Measurements from ENCODE around the gene MXD1. TPM values are rescaled to one million over a fixed set of nuclear protein-coding genes. Genes with fewer than 3 reads are reported as not detected.
A peak's percentile ranks its signal among the peaks of the same experiment; 100 is the strongest.
"Not testable (repeated sequence)": the region's sequence is repeated elsewhere in the genome, so short reads cannot be mapped to it uniquely, and the experiment has no call there.

MXD1 gene, protein sequence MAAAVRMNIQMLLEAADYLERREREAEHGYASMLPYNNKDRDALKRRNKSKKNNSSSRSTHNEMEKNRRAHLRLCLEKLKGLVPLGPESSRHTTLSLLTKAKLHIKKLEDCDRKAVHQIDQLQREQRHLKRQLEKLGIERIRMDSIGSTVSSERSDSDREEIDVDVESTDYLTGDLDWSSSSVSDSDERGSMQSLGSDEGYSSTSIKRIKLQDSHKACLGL
- total RNA-seq = 10 to 100 TPM in 4 of 5 donors, 1 to 10 TPM in 1; 8.1 to 40.2 (median 26.8) TPM
- polyA plus RNA-seq = 10 to 100 TPM in 1 of 3 donors, 1 to 10 TPM in 2; 9.1 to 16.3 (median 9.3) TPM
- long read RNA-seq, donor 1, full-length matches to known transcripts = 11 of 11 reads
- long read RNA-seq, donor 1, partial matches to known transcripts = 0 of 11 reads
- long read RNA-seq, donor 1, other reads (novel, unspliced or antisense) = 0 of 11 reads
- long read RNA-seq, donor 2, full-length matches to known transcripts = 11 of 11 reads
- long read RNA-seq, donor 2, partial matches to known transcripts = 0 of 11 reads
- long read RNA-seq, donor 2, other reads (novel, unspliced or antisense) = 0 of 11 reads
- long read RNA-seq, donor 3, full-length matches to known transcripts = 2 of 2 reads
- long read RNA-seq, donor 3, partial matches to known transcripts = 0 of 2 reads
- long read RNA-seq, donor 3, other reads (novel, unspliced or antisense) = 0 of 2 reads
- long read RNA-seq, donor 4 = 0 reads
- long read RNA-seq, donor 5, full-length matches to known transcripts = 1 of 1 reads
- long read RNA-seq, donor 5, partial matches to known transcripts = 0 of 1 reads
- long read RNA-seq, donor 5, other reads (novel, unspliced or antisense) = 0 of 1 reads
- long read RNA-seq, donor 6 = 0 reads
- long read RNA-seq, donor 7, full-length matches to known transcripts = 6 of 6 reads
- long read RNA-seq, donor 7, partial matches to known transcripts = 0 of 6 reads
- long read RNA-seq, donor 7, other reads (novel, unspliced or antisense) = 0 of 6 reads
- long read RNA-seq, donor 8, full-length matches to known transcripts = 2 of 2 reads
- long read RNA-seq, donor 8, partial matches to known transcripts = 0 of 2 reads
- long read RNA-seq, donor 8, other reads (novel, unspliced or antisense) = 0 of 2 reads
- long read RNA-seq, donor 9, full-length matches to known transcripts = 1 of 1 reads
- long read RNA-seq, donor 9, partial matches to known transcripts = 0 of 1 reads
- long read RNA-seq, donor 9, other reads (novel, unspliced or antisense) = 0 of 1 reads
- long read RNA-seq, donor 10, full-length matches to known transcripts = 7 of 7 reads
- long read RNA-seq, donor 10, partial matches to known transcripts = 0 of 7 reads
- long read RNA-seq, donor 10, other reads (novel, unspliced or antisense) = 0 of 7 reads

DNA sequence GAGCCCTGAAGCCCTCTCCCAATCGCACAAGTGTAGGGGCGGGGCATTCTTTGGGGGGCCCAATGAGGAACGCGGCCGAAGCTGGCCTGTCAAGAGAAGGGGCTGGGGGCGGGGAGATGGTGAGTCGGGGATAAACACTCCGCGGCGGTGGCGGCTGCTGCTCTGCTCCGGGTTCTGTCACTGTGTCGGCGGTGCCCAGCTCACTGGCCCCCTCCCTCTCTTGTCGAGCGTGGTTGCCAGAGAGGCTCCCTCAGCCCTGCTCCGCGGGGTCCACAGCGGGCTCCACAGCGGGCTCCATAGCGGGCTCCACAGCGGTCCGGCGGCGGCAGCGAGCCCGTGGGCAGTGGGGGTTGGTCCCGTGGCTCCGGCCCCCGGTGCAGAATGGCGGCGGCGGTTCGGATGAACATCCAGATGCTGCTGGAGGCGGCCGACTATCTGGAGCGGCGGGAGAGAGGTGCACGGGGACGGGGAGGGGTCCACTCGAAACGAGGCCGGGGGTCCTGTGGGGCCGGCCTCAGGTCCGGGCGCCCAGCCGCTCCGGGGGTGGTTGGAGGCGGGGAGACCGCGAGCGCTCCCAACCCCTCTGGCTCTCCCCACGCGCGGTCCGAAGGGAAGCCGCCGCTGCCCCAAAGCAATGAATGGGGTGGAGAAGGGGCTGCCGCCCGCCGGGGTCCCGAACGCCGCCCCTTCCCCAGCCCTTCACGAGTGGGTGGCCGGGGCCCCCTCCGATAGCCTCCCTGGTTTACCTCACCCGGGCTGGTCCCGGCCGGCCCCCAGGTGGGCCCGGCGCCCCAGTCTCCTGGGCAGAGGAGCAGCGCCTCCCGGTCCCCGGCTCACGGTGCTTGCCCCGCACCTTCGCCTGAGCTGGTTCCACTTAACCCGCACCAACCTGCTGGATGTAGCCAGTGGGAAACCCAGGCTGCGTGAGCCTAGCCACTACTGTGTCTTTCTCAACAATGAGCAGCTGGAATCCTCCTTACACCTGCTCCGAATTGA is at the start of gene MXD1:
Gene MXD1, plus strand, starts transcription at position 160 of the 996 bp plus-strand sequence. Its CDS starts 222 bp downstream, at position 382.
- Histone ChIP-seq H3K27me3 (no peaks in the 10 kb centered on the region), H3K9me3 (no peaks in the 10 kb centered on the region), H3K4me1 (peaks cover 18 to 65% (median 39%) of the 10 kb centered on the region in 4 donors), H3K4me3 (peak within 1 kb of the TSS; percentile 81 to 93 (median 86)), H3K36me3 (peaks cover 13 to 31% (median 24%) of the 10 kb centered on the region in 4 donors), H3K27ac (peak within 1 kb of the TSS; percentile 95 to 99 (median 98))
- intact Hi-C loops (cut with DNase I; ENCODE audit: low total_unique reads) = loop anchor here (5.0 kb wide), 1 partner anchor 232 kb away; no protein-coding TSS in a partner anchor
- WGBS, 5 donors = 0 to 2% (median 1%) methylated on average over 18 to 81 of the region's 81 CpGs
- peak; percentile 38 to 66 for DNase-seq
- TF ChIP-seq EP300 (IDR thresholded peaks at IDR 0.05) = no peak
- TF ChIP-seq POLR2A (IDR thresholded peaks at IDR 0.05) = peak in 2 of 4 donors; percentile 91 to 94
- TF ChIP-seq POLR2AphosphoS5 (IDR thresholded peaks at IDR 0.05) = peak; percentile 70 to 95 (median 95)

DNA sequence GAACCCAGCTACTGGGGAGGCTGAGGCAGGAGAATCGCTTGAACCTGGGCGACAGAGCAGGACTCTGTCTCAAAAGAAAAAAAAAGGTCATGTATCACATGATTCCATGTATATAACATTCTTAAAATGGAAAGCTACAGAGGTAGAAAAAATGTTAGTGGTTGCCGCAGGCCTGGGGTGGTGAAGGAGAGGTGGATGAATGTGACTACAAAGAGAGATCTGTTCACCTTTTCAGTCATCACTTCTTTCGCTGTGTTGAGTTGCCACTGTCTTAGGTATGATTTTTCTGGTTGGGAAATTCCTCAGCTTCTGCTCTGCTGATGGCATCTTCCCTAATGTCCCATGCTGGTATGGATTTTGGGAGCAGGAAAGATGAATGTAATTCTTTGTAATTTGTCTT is 26.5 kb upstream of the MXD1 start:
- no peak for DNase-seq
- WGBS, 5 donors = 92 to 100% (median 96%) methylated on average over 4 of the region's 4 CpGs
- H3K9me3 ChIP-seq = peaks cover 0 to 5% (median 0%) of the 10 kb centered on the region in 4 donors

DNA sequence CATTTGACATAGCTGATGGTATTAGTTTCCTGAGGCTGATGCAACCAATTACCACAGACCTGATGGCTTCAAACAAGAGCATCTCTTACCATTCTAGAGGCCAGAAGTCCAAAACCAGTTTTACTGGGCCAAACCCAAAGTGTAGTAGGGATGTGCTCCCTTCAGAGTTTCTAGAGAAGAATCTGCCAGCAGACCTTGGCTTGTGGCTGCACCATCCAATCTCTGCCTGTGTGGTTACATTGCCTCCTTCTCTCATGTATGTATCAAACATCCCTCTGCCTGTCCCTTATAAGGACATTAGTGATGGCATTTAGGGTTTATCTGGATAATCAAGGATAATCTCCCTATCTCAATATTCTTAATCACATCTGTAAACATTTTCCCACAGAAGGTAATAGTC is 25.6 kb upstream of the MXD1 start:
- Histone ChIP-seq H3K36me3 (no peaks in the 10 kb centered on the region), H3K4me3 (no peak overlapping the region), H3K9me3 (peaks cover 0 to 5% (median 0%) of the 10 kb centered on the region in 4 donors), H3K27me3 (no peaks in the 10 kb centered on the region), H3K4me1 (peaks cover 0 to 7% (median 2%) of the 10 kb centered on the region in 4 donors), H3K27ac (no peak overlapping the region)
- TF ChIP-seq, protein P1, sequence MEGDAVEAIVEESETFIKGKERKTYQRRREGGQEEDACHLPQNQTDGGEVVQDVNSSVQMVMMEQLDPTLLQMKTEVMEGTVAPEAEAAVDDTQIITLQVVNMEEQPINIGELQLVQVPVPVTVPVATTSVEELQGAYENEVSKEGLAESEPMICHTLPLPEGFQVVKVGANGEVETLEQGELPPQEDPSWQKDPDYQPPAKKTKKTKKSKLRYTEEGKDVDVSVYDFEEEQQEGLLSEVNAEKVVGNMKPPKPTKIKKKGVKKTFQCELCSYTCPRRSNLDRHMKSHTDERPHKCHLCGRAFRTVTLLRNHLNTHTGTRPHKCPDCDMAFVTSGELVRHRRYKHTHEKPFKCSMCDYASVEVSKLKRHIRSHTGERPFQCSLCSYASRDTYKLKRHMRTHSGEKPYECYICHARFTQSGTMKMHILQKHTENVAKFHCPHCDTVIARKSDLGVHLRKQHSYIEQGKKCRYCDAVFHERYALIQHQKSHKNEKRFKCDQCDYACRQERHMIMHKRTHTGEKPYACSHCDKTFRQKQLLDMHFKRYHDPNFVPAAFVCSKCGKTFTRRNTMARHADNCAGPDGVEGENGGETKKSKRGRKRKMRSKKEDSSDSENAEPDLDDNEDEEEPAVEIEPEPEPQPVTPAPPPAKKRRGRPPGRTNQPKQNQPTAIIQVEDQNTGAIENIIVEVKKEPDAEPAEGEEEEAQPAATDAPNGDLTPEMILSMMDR (IDR thresholded peaks at IDR 0.05) = no peak
- DNase-seq = no peak
- intact Hi-C loops (cut with DNase I; ENCODE audit: low total_unique reads) = no loop called here

More for the DNA sequence above, 26.5 kb upstream of the MXD1 start:
- Histone ChIP-seq H3K36me3 (no peaks in the 10 kb centered on the region), H3K27me3 (no peaks in the 10 kb centered on the region), H3K4me1 (peaks cover 0 to 5% (median 2%) of the 10 kb centered on the region in 4 donors), H3K27ac (no peak overlapping the region), H3K4me3 (no peak overlapping the region)
- TF ChIP-seq EP300 (IDR thresholded peaks at IDR 0.05) = no peak
- TF ChIP-seq, protein P1 (IDR thresholded peaks at IDR 0.05) = no peak
- no peak for TF ChIP-seq POLR2A (IDR thresholded peaks at IDR 0.05)
- intact Hi-C loops (cut with DNase I; ENCODE audit: low total_unique reads) = no loop called here

DNA sequence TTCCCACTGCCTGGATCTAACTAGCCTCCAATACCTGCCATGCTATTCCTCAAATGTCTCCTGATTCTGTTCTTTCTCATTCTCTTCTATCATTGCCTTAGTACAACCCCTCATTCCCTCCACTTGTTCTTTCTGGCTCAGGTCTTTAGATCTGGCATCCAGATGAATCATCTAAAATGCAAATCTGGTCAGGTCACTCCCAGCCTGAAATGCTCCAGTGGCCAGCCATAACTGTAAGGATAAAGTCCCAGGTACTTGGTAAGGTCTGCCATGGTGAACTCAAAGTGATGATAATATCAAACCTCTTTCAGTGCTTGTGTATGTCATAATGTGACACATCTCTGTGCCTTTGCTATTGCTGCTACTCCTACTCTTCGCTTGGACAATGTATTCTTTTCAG is 24.0 kb upstream of the MXD1 start:
- Histone ChIP-seq H3K9me3 (peaks cover 0 to 5% (median 0%) of the 10 kb centered on the region in 4 donors), H3K27me3 (no peaks in the 10 kb centered on the region), H3K4me3 (no peak overlapping the region), H3K27ac (no peak overlapping the region), H3K36me3 (peaks cover under 1 to 9% (median 6%) of the 10 kb centered on the region in 4 donors), H3K4me1 (peaks cover 11 to 22% (median 16%) of the 10 kb centered on the region in 4 donors)
- no peak for DNase-seq
- no peak for TF ChIP-seq POLR2A (IDR thresholded peaks at IDR 0.05)
- TF ChIP-seq EP300 (IDR thresholded peaks at IDR 0.05) = no peak
- TF ChIP-seq, protein P1 (IDR thresholded peaks at IDR 0.05) = no peak
- TF ChIP-seq POLR2AphosphoS5 (IDR thresholded peaks at IDR 0.05) = no peak
- 43 to 90% (median 49%) methylated on average over 1 of the region's 1 CpG for WGBS, 5 donors
- intact Hi-C loops (cut with DNase I; ENCODE audit: low total_unique reads) = no loop called here

DNA sequence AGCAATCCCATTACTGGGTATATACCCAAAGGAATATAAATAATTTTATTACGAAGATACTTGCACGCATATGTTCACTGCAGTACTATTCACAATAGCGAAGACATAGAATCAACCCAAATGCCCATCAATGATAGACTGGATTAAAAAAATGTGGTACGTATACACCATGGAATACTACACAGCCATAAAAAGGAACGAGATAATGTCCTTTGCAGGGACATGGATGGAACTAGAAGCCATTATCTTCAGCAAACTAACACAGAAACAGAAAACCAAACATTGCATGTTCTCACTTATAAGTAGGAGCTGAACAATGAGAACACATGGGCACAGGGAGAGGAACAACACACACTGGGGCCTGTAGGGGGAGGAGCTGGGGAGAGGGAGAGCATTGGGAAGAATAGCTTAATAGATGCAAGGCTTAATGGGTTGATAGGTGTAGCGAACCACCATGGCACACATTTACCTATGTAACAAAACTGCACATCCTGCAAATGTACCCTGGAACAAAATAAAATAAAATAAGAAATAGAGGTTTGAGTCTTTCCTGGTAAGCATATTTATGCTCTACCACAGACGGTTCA is 22.0 kb upstream of the MXD1 start:
- H3K27me3 ChIP-seq; H3K9me3 ChIP-seq; H3K27ac ChIP-seq; DNase-seq; intact Hi-C loops (cut with DNase I; ENCODE audit: low total_unique reads): not testable (repeated sequence)
- Histone ChIP-seq H3K36me3 (peaks cover 19 to 30% (median 26%) of the 10 kb centered on the region in 4 donors), H3K4me3 (peak overlapping the region in 2 of 4 donors; percentile 78 to 87), H3K4me1 (peaks cover 11 to 36% (median 18%) of the 10 kb centered on the region in 4 donors)
- 90 to 96% (median 93%) methylated on average over 7 of the region's 7 CpGs for WGBS, 5 donors
